HEK293 (cell line): ENCODE measurements around the gene ANKRD9.

Source experiments
- CTCF ChIA-PET: fragments of 350-600 bp; formaldehyde crosslinking; extraction: SDS; loops from one replicate; lab custom pipeline; 2021; ENCODE audit warnings: antibody characterized with exemption; lab: Yijun Ruan, JAX
- POLR2A ChIA-PET: fragments of 300-600 bp; formaldehyde crosslinking; extraction: SDS; loops from one replicate; lab custom pipeline; 2020; ENCODE audit warnings: antibody characterized with exemption, inconsistent platforms; lab: Yijun Ruan, JAX
- H3K27ac ChIP-seq: fragments of 200-500 bp; sonication (Bioruptor generic); 2 replicates; pipeline ENCODE4 v1.5.1; 2014; ENCODE audit warnings: low read depth, low read length, control low read depth, inconsistent platforms; ENCODE audit errors: extremely low read depth
- H3K36me3 ChIP-seq, 2 experiments: fragments of 200-500 bp in 1 of 2; sonication (Bioruptor generic) in 1 of 2; 1 replicate in 1 of 2; 2 replicates in 1 of 2; pipeline ENCODE4 v1.5.1; 2014 to 2017; ENCODE audit warnings: inconsistent platforms in 2 of 2, low read length in 2 of 2; ENCODE audit not compliant: control insufficient read depth in 2 of 2, insufficient read depth in 1 of 2
- H3K4me1 ChIP-seq: fragments of 200-500 bp; sonication (Bioruptor generic); 2 replicates; pipeline ENCODE4 v1.5.1; 2014; ENCODE audit warnings: mild to moderate bottlenecking, low read length, inconsistent platforms; ENCODE audit not compliant: control insufficient read depth, insufficient read depth
- H3K4me3 ChIP-seq: 2 replicates; pipeline ENCODE4 v1.5.1; 2011; ENCODE audit warnings: low read depth, mild to moderate bottlenecking, control low read depth, low read length, moderate library complexity
- H3K9me3 ChIP-seq: fragments of 200-500 bp; sonication (Bioruptor generic); 2 replicates; pipeline ENCODE4 v1.5.1; 2014; ENCODE audit warnings: low read depth, low read length, inconsistent platforms; ENCODE audit not compliant: control insufficient read depth, insufficient read depth
- GFI1B ChIP-seq: fragments of 450-650 bp; formaldehyde crosslinking; IDR thresholded peaks from 2 replicates; pipeline ENCODE4 v1.5.1; 2016; ENCODE audit warnings: missing biosample characterization, missing genetic modification characterization
- KLF10 ChIP-seq: fragments of 450-650 bp; IDR thresholded peaks from 2 replicates; pipeline ENCODE4 v1.5.1; 2018; ENCODE audit warnings: missing biosample characterization, mild to moderate bottlenecking, missing genetic modification characterization
- PRDM1 ChIP-seq: fragments of 450-650 bp; formaldehyde crosslinking; IDR thresholded peaks from 2 replicates; pipeline ENCODE4; 2016; ENCODE audit warnings: missing biosample characterization, missing genetic modification characterization
- YY2 ChIP-seq: fragments of 450-650 bp; formaldehyde crosslinking; IDR thresholded peaks from 2 replicates; pipeline ENCODE4 v1.5.1; 2016; ENCODE audit warnings: missing biosample characterization, missing genetic modification characterization
- ZBTB21 ChIP-seq: fragments of 450-650 bp; formaldehyde crosslinking; IDR thresholded peaks from 2 replicates; pipeline ENCODE4 v1.5.1; 2017; ENCODE audit warnings: missing biosample characterization, missing genetic modification characterization
- ZNF10 ChIP-seq: fragments of 450-650 bp; formaldehyde crosslinking; IDR thresholded peaks from 2 replicates; pipeline ENCODE4 v1.5.1; 2017; ENCODE audit warnings: missing biosample characterization, missing genetic modification characterization
- ZNF155 ChIP-seq: fragments of 450-650 bp; formaldehyde crosslinking; IDR thresholded peaks from 2 replicates; pipeline ENCODE4 v1.5.1; 2016; ENCODE audit warnings: missing biosample characterization, missing genetic modification characterization
- ZNF24 ChIP-seq: fragments of 450-650 bp; formaldehyde crosslinking; IDR thresholded peaks from 2 replicates; pipeline ENCODE4 v1.5.1; 2016; ENCODE audit warnings: missing biosample characterization, missing genetic modification characterization
- ZNF37A ChIP-seq: fragments of 450-650 bp; IDR thresholded peaks from 2 replicates; pipeline ENCODE4 v1.5.1; 2018; ENCODE audit warnings: missing biosample characterization, missing genetic modification characterization
- ZNF394 ChIP-seq: fragments of 450-650 bp; formaldehyde crosslinking; IDR thresholded peaks from 2 replicates; pipeline ENCODE4 v1.5.1; 2016; ENCODE audit warnings: missing biosample characterization, missing genetic modification characterization, mild to moderate bottlenecking, moderate library complexity, borderline replicate concordance
- ZNF473 ChIP-seq: fragments of 450-650 bp; formaldehyde crosslinking; IDR thresholded peaks from 2 replicates; pipeline ENCODE4 v1.5.1; 2017; ENCODE audit warnings: missing biosample characterization, missing genetic modification characterization
- ZNF501 ChIP-seq: fragments of 450-650 bp; formaldehyde crosslinking; IDR thresholded peaks from 2 replicates; pipeline ENCODE4 v1.5.1; 2016; ENCODE audit warnings: missing biosample characterization, missing genetic modification characterization
- ZNF510 ChIP-seq: fragments of 450-650 bp; formaldehyde crosslinking; IDR thresholded peaks from 2 replicates; pipeline ENCODE4 v1.5.1; 2018; ENCODE audit warnings: mild to moderate bottlenecking, missing genetic modification characterization, missing biosample characterization; ENCODE audit not compliant: insufficient replicate concordance
- ZNF529 ChIP-seq: fragments of 450-650 bp; formaldehyde crosslinking; IDR thresholded peaks from 2 replicates; pipeline ENCODE4 v1.5.1; 2017; ENCODE audit warnings: missing genetic modification characterization, missing biosample characterization; ENCODE audit not compliant: insufficient replicate concordance
- ZNF548 ChIP-seq: fragments of 450-650 bp; formaldehyde crosslinking; IDR thresholded peaks from 2 replicates; pipeline ENCODE4 v1.5.1; 2016; ENCODE audit warnings: missing biosample characterization, missing genetic modification characterization
- ZNF571 ChIP-seq: fragments of 450-650 bp; formaldehyde crosslinking; IDR thresholded peaks from 2 replicates; pipeline ENCODE4 v1.5.0; 2017; ENCODE audit warnings: missing biosample characterization, missing genetic modification characterization
- ZNF654 ChIP-seq: fragments of 450-650 bp; formaldehyde crosslinking; IDR thresholded peaks from 2 replicates; pipeline ENCODE4 v1.5.1; 2016; ENCODE audit warnings: low read depth, missing biosample characterization, missing genetic modification characterization
- ZNF677 ChIP-seq: fragments of 450-650 bp; IDR thresholded peaks from 2 replicates; pipeline ENCODE4 v1.5.0; 2018; ENCODE audit warnings: missing biosample characterization, mild to moderate bottlenecking, missing genetic modification characterization, moderate library complexity
- ZNF692 ChIP-seq: fragments of 450-650 bp; formaldehyde crosslinking; IDR thresholded peaks from 2 replicates; pipeline ENCODE4 v1.5.1; 2016; ENCODE audit warnings: missing biosample characterization, missing genetic modification characterization
- ZNF747 ChIP-seq: fragments of 450-650 bp; formaldehyde crosslinking; IDR thresholded peaks from 2 replicates; pipeline ENCODE4 v1.5.1; 2016; ENCODE audit warnings: missing biosample characterization, missing genetic modification characterization
- ZNF792 ChIP-seq: fragments of 450-650 bp; formaldehyde crosslinking; IDR thresholded peaks from 2 replicates; pipeline ENCODE4 v1.5.1; 2016; ENCODE audit warnings: missing biosample characterization, missing genetic modification characterization
- ZNF837 ChIP-seq: fragments of 450-650 bp; formaldehyde crosslinking; IDR thresholded peaks from 2 replicates; pipeline ENCODE4 v1.5.1; 2016; ENCODE audit warnings: missing biosample characterization, missing genetic modification characterization
- ZNF843 ChIP-seq: fragments of 450-650 bp; formaldehyde crosslinking; IDR thresholded peaks from 2 replicates; pipeline ENCODE4 v1.5.1; 2016; ENCODE audit warnings: missing biosample characterization, missing genetic modification characterization
- TF ChIP-seq, protein P1 (sequence below): fragments of 450-650 bp; formaldehyde crosslinking; IDR thresholded peaks from 2 replicates; pipeline ENCODE4 v1.5.1; 2017; ENCODE audit warnings: missing biosample characterization, missing genetic modification characterization
- TF ChIP-seq, protein P2 (sequence below): fragments of 450-650 bp; formaldehyde crosslinking; IDR thresholded peaks from 2 replicates; pipeline ENCODE4 v1.5.1; 2016; ENCODE audit warnings: missing biosample characterization, missing genetic modification characterization
- TF ChIP-seq, protein P3 (sequence below): fragments of 450-650 bp; formaldehyde crosslinking; IDR thresholded peaks from 2 replicates; pipeline ENCODE4 v1.5.1; 2016; ENCODE audit warnings: missing biosample characterization, missing genetic modification characterization

Gene ANKRD9

GRCh38 chr14:102484316-102484715 is 25.3 kb downstream of the ANKRD9 start:
- Histone ChIP-seq H3K36me3 (no peaks in the 10 kb centered on the region; a peak in 1 of 3 replicates), H3K4me3 (no peak overlapping the region), H3K27ac (no peak overlapping the region), H3K9me3 (no peaks in the 10 kb centered on the region), H3K4me1 (no peaks in the 10 kb centered on the region)
- POLR2A ChIA-PET: no interaction called here
- CTCF ChIA-PET: interaction anchor here (1.1 to 1.2 kb wide), 2 partner anchors 8 to 47 kb away, joined by 3 read pairs; no protein-coding TSS in a partner anchor
- TF ChIP-seq ZNF692 (tag by site-specific recombination): 0 out of 2 replicates have a peak, but pooled peaks have one; percentile 21
- no peak for TF ChIP-seq ZNF843

DNA sequence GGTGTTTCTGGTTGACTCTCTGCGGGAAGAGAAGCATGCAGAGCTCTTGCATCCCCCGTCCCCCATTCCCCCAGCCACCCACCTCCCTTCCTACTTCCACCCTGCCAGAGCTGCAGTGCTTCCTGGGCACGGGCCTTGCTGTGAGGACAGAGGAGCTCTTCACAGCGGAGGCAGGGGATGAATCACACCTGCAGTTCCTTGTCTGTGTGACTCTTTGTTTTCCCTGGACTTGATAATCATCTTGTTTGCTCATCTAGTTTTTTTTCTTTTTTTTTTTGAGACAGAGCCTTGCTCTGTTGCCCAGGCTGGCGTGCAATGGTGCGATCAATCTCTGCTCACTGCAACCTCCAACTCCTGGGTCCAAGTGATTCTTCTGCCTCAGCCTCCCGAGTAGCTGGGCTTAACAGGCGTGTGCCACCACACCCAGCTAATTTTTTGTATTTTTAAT is 27.8 kb downstream of the ANKRD9 start:
- CTCF ChIA-PET: interaction anchor here (1.2 kb wide), 1 partner anchor 43 kb away, joined by 4 read pairs; no protein-coding TSS in a partner anchor
- Histone ChIP-seq H3K9me3 (no peaks in the 10 kb centered on the region), H3K27ac (no peak overlapping the region), H3K36me3 (no peaks in the 10 kb centered on the region; a peak in 1 of 3 replicates), H3K4me1 (no peaks in the 10 kb centered on the region), H3K4me3 (no peak overlapping the region)
- POLR2A ChIA-PET: no interaction called here
- TF ChIP-seq PRDM1 (tag by site-specific recombination) (no peak), ZNF37A (tag by site-specific recombination) (no peak), ZNF24 (tag by site-specific recombination) (no peak), ZNF473 (no peak), YY2 (tag by site-specific recombination) (no peak), ZNF529 (tag by site-specific recombination) (no peak), ZNF747 (tag by site-specific recombination) (no peak), ZNF394 (tag by site-specific recombination) (no peak), ZNF501 (tag by site-specific recombination) (no peak), GFI1B (tag by site-specific recombination) (no peak)
- TF ChIP-seq, protein P1, sequence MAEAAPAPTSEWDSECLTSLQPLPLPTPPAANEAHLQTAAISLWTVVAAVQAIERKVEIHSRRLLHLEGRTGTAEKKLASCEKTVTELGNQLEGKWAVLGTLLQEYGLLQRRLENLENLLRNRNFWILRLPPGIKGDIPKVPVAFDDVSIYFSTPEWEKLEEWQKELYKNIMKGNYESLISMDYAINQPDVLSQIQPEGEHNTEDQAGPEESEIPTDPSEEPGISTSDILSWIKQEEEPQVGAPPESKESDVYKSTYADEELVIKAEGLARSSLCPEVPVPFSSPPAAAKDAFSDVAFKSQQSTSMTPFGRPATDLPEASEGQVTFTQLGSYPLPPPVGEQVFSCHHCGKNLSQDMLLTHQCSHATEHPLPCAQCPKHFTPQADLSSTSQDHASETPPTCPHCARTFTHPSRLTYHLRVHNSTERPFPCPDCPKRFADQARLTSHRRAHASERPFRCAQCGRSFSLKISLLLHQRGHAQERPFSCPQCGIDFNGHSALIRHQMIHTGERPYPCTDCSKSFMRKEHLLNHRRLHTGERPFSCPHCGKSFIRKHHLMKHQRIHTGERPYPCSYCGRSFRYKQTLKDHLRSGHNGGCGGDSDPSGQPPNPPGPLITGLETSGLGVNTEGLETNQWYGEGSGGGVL: no peak

DNA sequence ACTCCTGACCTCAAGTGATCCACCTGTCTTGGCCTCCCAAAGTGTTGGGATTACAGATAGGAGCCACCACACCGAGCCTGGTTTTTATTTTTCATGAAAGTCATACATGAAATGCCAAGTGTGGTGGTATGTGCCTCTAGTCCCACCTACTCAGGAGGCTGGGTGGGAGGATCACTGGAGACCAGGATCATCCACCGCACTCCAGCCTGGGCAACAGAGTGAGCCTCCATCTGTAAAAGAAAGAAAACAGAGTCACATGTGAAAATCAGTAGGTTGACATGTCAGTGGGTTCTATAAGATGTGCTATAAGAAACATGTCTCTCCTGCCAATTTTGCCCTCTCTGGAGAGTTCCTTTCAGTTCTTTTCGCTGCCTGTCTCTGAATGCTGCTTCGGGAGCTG is 28.2 kb downstream of the ANKRD9 start:
- POLR2A ChIA-PET: no interaction called here
- H3K27ac ChIP-seq: no peak overlapping the region
- CTCF ChIA-PET: interaction anchor here (1.2 kb wide), 1 partner anchor 43 kb away, joined by 4 read pairs; no protein-coding TSS in a partner anchor
- TF ChIP-seq ZNF571: no peak
- TF ChIP-seq, protein P2, sequence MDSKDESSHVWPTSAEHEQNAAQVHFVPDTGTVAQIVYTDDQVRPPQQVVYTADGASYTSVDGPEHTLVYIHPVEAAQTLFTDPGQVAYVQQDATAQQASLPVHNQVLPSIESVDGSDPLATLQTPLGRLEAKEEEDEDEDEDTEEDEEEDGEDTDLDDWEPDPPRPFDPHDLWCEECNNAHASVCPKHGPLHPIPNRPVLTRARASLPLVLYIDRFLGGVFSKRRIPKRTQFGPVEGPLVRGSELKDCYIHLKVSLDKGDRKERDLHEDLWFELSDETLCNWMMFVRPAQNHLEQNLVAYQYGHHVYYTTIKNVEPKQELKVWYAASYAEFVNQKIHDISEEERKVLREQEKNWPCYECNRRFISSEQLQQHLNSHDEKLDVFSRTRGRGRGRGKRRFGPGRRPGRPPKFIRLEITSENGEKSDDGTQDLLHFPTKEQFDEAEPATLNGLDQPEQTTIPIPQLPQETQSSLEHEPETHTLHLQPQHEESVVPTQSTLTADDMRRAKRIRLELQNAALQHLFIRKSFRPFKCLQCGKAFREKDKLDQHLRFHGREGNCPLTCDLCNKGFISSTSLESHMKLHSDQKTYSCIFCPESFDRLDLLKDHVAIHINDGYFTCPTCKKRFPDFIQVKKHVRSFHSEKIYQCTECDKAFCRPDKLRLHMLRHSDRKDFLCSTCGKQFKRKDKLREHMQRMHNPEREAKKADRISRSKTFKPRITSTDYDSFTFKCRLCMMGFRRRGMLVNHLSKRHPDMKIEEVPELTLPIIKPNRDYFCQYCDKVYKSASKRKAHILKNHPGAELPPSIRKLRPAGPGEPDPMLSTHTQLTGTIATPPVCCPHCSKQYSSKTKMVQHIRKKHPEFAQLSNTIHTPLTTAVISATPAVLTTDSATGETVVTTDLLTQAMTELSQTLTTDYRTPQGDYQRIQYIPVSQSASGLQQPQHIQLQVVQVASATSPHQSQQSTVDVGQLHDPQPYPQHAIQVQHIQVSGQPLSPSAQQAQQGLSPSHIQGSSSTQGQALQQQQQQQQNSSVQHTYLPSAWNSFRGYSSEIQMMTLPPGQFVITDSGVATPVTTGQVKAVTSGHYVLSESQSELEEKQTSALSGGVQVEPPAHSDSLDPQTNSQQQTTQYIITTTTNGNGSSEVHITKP: no peak
- no peak for TF ChIP-seq ZBTB21 (tag by site-specific recombination)
- no peak for TF ChIP-seq ZNF10 (tag by site-specific recombination)
- TF ChIP-seq ZNF677 (tag by site-specific recombination): no peak
- no peak for TF ChIP-seq ZNF548 (tag by site-specific recombination)
- TF ChIP-seq ZNF792 (tag by site-specific recombination): no peak
- no peak for TF ChIP-seq ZNF510
- no peak for TF ChIP-seq KLF10 (tag by site-specific recombination)
- no peak for TF ChIP-seq ZNF155 (tag by site-specific recombination)
- no peak for TF ChIP-seq ZNF654 (tag by site-specific recombination)
- TF ChIP-seq ZNF837: no peak
- TF ChIP-seq, protein P3, sequence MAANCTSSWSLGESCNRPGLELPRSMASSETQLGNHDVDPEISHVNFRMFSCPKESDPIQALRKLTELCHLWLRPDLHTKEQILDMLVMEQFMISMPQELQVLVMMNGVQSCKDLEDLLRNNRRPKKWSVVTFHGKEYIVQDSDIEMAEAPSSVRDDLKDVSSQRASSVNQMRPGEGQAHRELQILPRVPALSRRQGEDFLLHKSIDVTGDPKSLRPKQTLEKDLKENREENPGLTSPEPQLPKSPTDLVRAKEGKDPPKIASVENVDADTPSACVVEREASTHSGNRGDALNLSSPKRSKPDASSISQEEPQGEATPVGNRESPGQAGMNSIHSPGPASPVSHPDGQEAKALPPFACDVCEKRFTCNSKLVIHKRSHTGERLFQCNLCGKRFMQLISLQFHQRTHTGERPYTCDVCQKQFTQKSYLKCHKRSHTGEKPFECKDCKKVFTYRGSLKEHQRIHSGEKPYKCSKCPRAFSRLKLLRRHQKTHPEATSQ: no peak
- H3K36me3 ChIP-seq: no peaks in the 10 kb centered on the region; a peak in 1 of 3 replicates
- H3K4me1 ChIP-seq: no peaks in the 10 kb centered on the region
- no peak overlapping the region for H3K4me3 ChIP-seq
- H3K9me3 ChIP-seq: no peaks in the 10 kb centered on the region
